Neuron (in vitro differentiated cells): ENCODE measurements around the gene C16orf54.
"Not testable (repeated sequence)": the region's sequence is repeated elsewhere in the genome, so short reads cannot be mapped to it uniquely, and the experiment has no call there.

ENCODE experiments used
- H2AFZ ChIP-seq: one replicate; pipeline ENCODE4 v1.6.1; 2013; ENCODE audit warnings: low read depth, mild to moderate bottlenecking, inconsistent platforms, low read length, moderate library complexity
- H3K27me3 ChIP-seq: one replicate; pipeline ENCODE4 v1.6.1; 2013; ENCODE audit warnings: low read length; ENCODE audit not compliant: insufficient read depth
- H3K36me3 ChIP-seq: one replicate; pipeline ENCODE4 v1.6.1; 2013; ENCODE audit warnings: low read length; ENCODE audit not compliant: insufficient read depth
- H3K4me1 ChIP-seq: one replicate; pipeline ENCODE4 v1.6.1; 2013; ENCODE audit warnings: low read length; ENCODE audit not compliant: insufficient read depth
- H3K4me3 ChIP-seq: 2 replicates; pipeline ENCODE4 v1.5.1; 2013; ENCODE audit warnings: mild to moderate bottlenecking, low read length, moderate library complexity
- H3K9me3 ChIP-seq: one replicate; pipeline ENCODE4 v1.6.1; 2013; ENCODE audit warnings: low read length

Gene C16orf54

GRCh38 chr16:29779474-29779873, 33.7 kb upstream of the C16orf54 start:
- H3K36me3 ChIP-seq, result no peaks in the 10 kb centered on the region
- H3K9me3 ChIP-seq, result no peaks in the 10 kb centered on the region
- H3K4me3 ChIP-seq, result no peak overlapping the region
- peaks cover 9% of the 10 kb centered on the region for H3K27me3 ChIP-seq
- no peak overlapping the region for H2AFZ ChIP-seq
- peaks cover 6% of the 10 kb centered on the region for H3K4me1 ChIP-seq

GRCh38 chr16:29777576-29778350, 32.0 kb upstream of the C16orf54 start, which contains the start of gene ZG16:
ZG16 (plus strand) TSS chr16:29778256; CDS start chr16:29779267, 1,011 bp downstream.
- peaks cover 9% of the 10 kb centered on the region for H3K27me3 ChIP-seq
- H3K4me3 ChIP-seq, result no peak within 1 kb of the TSS
- H2AFZ ChIP-seq, result no peak within 1 kb of the TSS
- no peaks in the 10 kb centered on the region for H3K36me3 ChIP-seq
- H3K9me3 ChIP-seq, result no peaks in the 10 kb centered on the region
- no peaks in the 10 kb centered on the region for H3K4me1 ChIP-seq

DNA sequence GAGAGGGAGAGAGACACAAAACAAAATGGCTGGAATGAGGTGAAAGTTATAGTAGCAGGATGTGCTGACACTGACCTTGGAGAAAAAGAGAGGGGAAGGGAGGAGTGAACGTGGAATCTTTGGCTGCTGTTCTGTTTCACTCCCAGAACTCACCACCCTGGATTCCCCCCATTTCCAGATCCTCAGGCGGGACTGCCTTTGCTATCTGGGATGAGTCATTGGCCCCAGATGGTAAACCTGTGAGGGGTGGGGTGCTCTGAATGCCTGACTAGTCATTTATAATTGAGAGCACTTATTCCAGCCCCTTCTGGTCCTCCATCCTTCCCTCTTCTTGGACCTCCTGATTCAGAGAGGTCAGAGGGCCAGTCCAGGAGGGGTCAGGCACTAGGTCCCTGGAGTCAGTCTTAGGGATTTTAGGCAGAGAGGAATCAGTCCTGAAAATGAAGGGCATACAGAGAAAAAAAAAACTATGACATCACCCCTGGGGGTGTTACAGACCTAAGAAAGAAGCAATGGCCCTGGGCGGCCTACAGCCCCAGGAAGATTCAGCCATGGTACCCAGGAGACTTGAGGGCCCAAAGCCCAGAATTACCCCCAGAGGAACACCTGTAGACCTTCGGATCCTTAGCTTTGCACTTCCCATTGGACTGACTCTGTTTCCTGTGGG, 30.1 kb upstream of the C16orf54 start:
- H3K4me3 ChIP-seq, result no peak overlapping the region
- H3K27me3 ChIP-seq, result peaks cover 7% of the 10 kb centered on the region
- H2AFZ ChIP-seq, result no peak overlapping the region
- no peaks in the 10 kb centered on the region for H3K36me3 ChIP-seq
- H3K9me3 ChIP-seq, result no peaks in the 10 kb centered on the region
- no peaks in the 10 kb centered on the region for H3K4me1 ChIP-seq

DNA sequence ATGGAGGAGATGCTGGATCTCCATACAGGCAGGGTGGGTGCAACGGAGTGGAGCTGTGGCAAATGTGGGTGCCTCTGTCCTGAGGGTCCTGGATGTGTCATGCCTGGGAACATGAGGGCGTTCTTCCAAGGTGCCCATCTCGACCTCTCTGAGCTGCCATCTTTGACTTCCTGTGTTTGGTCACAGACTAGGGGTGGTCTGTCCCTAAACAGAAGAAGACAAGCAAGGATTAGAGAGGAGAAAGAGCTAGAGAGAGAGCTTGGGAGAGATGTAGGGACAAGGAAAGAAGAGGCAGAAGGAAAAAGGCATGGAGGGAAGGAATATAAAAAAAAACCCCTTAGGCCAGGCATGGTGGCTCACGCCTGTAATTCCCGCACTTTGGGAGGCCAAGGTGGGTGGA, 28.9 kb upstream of the C16orf54 start:
- Histone ChIP-seq H3K4me1 (no peaks in the 10 kb centered on the region), H3K27me3 (peaks cover 4% of the 10 kb centered on the region), H3K36me3 (no peaks in the 10 kb centered on the region), H2AFZ (no peak overlapping the region), H3K9me3 (no peaks in the 10 kb centered on the region), H3K4me3 (no peak overlapping the region)

GRCh38 chr16:29772330-29772729, 26.5 kb upstream of the C16orf54 start:
- not testable (repeated sequence) for H3K4me1 ChIP-seq, H3K4me3 ChIP-seq, H3K36me3 ChIP-seq, H3K27me3 ChIP-seq, H2AFZ ChIP-seq, H3K9me3 ChIP-seq

DNA sequence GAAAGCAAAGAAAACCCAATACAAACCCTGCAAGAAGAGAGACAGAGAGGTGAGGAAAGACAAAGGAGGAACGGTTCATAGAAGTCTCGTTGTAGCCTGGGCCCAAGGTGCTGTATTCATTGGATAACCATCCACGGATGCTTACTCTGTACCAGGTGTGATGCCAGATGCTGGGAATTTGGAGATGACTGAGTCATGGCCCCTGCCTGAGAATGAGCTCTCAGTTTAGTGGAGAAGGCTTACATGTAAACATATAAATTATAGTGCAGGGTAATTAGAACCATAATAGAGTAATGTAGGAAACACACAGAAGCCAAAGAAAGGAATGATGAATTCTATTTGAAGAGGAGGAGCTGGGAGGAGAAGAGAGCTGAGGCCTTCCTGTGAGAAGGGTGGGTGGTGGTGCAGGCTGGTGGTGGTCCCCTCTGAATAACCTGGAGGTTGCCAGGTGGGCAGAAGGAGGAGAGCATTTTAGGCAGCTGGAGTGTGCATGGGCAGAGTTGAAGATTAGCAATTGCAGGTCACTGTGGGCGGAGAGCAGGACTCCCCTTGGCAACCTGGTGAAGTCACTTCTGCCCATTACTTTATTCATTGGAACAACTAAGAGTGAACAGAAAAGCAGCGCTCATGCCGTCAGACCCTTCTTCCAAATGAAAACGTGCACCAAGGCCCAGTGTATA, 24.6 kb upstream of the C16orf54 start:
- H2AFZ ChIP-seq, result no peak overlapping the region
- H3K27me3 ChIP-seq, result peaks cover 1% of the 10 kb centered on the region
- no peak overlapping the region for H3K4me3 ChIP-seq
- H3K9me3 ChIP-seq, result no peaks in the 10 kb centered on the region
- H3K36me3 ChIP-seq, result no peaks in the 10 kb centered on the region
- H3K4me1 ChIP-seq, result no peaks in the 10 kb centered on the region

GRCh38 chr16:29769507-29769906, 23.7 kb upstream of the C16orf54 start:
- no peak overlapping the region for H2AFZ ChIP-seq

GRCh38 chr16:29767062-29767461, 21.3 kb upstream of the C16orf54 start:
- Histone ChIP-seq H3K36me3 (no peaks in the 10 kb centered on the region), H3K4me3 (no peak overlapping the region), H3K4me1 (no peaks in the 10 kb centered on the region), H3K27me3 (peaks cover 3% of the 10 kb centered on the region), H3K9me3 (no peaks in the 10 kb centered on the region), H2AFZ (no peak overlapping the region)

More at GRCh38 chr16:29769507-29769906, 23.7 kb upstream of the C16orf54 start:
- Histone ChIP-seq H3K9me3 (no peaks in the 10 kb centered on the region), H3K36me3 (no peaks in the 10 kb centered on the region), H3K4me3 (no peak overlapping the region), H3K4me1 (no peaks in the 10 kb centered on the region), H3K27me3 (peaks cover 3% of the 10 kb centered on the region)

GRCh38 chr16:29766571-29766970, 20.8 kb upstream of the C16orf54 start:
- Histone ChIP-seq H2AFZ (no peak overlapping the region), H3K4me3 (no peak overlapping the region), H3K4me1 (no peaks in the 10 kb centered on the region), H3K9me3 (no peaks in the 10 kb centered on the region), H3K36me3 (no peaks in the 10 kb centered on the region), H3K27me3 (peaks cover 3% of the 10 kb centered on the region)

DNA sequence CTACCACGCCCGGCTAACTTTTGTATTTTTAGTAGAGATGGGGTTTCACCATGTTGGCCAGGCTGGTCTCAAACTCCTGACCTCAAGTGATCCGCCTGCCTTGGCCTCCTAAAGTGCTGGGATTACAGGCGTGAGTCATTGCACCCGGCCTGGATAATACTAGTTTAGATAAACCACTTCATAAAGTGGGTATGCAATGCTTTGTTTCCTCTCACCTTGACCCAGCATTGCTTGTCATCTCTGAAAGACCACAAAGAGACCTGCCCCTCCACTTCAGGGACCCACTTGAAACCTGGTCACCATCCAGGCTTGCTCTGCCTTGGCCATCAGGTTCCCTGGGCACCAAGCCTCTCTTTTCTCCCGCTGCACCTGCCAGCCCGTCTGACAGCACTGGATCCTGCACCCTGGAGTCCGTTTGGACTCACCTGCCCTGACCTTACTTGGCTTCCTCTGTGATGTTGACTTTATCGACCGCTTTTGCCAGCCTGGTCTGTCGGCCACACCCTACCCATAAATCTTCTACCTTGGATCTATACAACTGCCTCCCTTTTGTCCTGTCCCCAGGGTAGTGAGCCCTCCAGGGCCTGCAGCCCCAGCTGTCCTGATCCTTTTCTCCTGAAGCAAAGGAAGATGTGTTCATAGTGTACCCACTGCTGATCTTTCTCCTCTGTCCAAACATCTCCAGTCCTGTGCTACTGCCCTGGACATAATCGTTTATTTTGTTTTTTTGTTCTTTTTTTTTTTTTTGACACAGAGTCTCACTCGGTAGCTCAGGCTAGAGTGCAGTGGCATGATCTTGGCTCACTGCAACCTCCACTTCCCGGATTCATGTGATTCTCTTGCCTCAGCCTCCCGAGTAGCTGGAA, 19.6 kb upstream of the C16orf54 start:
- H3K4me3 ChIP-seq, result no peak overlapping the region
- no peak overlapping the region for H2AFZ ChIP-seq
- H3K9me3 ChIP-seq, result no peaks in the 10 kb centered on the region
- no peaks in the 10 kb centered on the region for H3K36me3 ChIP-seq
- no peaks in the 10 kb centered on the region for H3K4me1 ChIP-seq
- H3K27me3 ChIP-seq, result peaks cover 3% of the 10 kb centered on the region

GRCh38 chr16:29763326-29763725, 17.5 kb upstream of the C16orf54 start:
- Histone ChIP-seq H3K4me3 (no peak overlapping the region), H3K27me3 (peaks cover 3% of the 10 kb centered on the region), H3K9me3 (no peaks in the 10 kb centered on the region), H3K4me1 (no peaks in the 10 kb centered on the region), H3K36me3 (no peaks in the 10 kb centered on the region), H2AFZ (no peak overlapping the region)

- no peaks in the 10 kb centered on the region for H3K4me1 ChIP-seq
- peaks cover 3% of the 10 kb centered on the region for H3K27me3 ChIP-seq
- no peaks in the 10 kb centered on the region for H3K9me3 ChIP-seq
- H3K4me3 ChIP-seq, result no peak overlapping the region
- no peak overlapping the region for H2AFZ ChIP-seq
- no peaks in the 10 kb centered on the region for H3K36me3 ChIP-seq
Measured at GRCh38 chr16:29761882-29762281, 16.1 kb upstream of the C16orf54 start.
